Globus pallidus (tissue), 1 donor: Measurements from ENCODE around the gene FOXO1.

Experiments used
- DNase-seq: peaks from one replicate; pipeline ENCODE4 v3.0.0-alpha.2; 2015; ENCODE audit warnings: low spot score

Gene FOXO1

DNA sequence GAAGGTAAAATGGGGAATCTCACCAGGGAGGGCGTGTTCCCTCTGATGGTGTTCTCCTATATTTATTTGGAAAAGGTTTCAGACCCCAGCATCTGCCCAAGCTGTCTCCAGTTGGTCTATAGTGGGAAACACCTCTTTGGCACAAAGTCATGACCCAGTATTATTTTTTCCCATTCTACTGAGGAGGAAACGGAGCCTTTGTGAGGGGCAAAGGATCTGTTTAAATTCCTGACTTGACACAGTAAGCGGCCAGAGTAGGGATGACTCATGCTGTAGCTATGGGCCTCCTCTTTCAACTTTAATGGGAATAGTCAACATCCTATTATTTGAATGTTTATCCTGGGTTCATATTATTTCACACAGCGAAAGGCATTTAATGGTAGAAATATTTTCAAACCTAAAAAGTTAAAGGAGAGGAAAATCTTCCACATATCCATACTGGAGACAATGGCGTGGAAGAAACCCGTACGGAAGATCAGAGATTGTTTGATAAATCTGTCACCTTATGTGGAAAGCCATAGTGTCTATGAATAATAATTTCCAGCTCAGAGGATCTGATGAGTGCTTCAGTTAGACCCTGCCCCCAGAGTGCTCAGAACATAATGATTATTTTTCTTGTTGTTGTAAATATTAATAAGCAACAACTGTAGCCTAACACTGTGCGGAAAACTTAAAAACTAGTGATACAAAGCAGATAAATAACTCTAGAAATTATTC is 126.0 kb downstream of the FOXO1 start:
- no peak for DNase-seq

DNA sequence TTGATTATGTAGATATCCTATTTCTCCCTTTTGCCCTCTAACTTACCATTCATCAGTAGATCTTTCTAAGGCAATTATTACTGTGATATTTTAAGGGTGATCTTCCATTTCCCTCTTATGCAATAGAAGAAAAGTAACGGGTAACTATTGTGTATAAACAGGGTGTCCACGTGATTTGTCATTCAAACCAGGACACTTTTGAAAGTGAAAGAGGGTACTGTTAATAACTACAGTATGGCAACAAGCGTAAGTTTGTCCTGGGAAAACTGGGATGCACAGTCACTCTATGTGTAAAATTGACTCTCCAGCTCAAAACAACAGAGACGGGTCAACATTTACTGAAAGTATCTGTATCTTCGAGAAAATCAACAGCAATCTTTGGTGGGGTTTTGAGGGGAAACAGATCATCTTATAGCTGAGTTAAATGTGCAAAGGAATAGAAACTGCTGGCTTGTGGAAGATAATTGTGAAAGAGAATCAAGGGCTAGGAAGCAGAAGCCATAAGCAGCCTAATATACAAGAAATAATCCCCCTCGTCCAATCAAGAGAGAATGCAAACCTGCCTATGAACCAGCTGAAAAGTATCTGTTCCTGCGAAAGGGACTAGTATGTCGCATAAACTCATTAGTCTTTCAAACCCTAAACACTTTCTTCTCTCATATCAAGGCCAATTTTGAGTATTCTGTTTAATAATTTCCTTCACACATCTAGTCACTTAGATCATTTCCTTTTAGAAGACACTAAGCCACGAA is 126.7 kb downstream of the FOXO1 start:
- no peak for DNase-seq

DNA sequence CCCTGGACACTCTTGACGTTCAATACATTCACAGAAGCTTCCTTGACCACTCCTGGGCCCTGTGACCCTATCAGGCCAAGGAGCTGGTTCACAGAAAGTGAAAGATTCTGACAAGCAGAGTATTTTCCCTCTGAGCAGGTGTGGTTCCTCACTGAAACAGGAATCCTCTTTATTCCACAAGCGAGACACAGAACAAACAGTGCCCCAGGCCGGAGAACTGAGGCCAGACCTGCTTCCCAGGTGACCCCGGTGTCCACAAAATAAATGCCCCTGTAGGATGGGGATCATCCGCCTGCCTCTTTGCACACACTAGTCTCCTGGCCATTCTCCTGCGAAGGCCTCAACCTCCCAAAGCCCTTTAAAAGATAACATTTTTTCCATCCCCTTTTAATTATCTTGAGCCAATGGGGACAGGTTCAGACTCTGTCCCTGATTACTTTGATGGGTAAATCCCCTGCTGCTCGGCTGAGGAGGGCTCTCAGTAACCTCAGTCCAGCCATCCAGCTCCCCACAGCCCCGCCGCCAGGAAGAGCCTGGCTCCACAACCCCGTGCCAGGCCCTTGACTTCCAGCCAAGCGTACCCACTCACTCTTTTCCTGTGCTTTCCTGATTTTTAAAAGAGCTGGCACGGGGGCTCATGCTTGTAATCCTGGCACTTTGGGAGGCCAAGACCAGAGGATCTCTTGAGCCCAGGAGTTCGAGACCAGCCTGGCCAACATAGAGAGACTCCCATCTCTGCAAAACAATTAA is 129.1 kb downstream of the FOXO1 start:
- no peak for DNase-seq

DNA sequence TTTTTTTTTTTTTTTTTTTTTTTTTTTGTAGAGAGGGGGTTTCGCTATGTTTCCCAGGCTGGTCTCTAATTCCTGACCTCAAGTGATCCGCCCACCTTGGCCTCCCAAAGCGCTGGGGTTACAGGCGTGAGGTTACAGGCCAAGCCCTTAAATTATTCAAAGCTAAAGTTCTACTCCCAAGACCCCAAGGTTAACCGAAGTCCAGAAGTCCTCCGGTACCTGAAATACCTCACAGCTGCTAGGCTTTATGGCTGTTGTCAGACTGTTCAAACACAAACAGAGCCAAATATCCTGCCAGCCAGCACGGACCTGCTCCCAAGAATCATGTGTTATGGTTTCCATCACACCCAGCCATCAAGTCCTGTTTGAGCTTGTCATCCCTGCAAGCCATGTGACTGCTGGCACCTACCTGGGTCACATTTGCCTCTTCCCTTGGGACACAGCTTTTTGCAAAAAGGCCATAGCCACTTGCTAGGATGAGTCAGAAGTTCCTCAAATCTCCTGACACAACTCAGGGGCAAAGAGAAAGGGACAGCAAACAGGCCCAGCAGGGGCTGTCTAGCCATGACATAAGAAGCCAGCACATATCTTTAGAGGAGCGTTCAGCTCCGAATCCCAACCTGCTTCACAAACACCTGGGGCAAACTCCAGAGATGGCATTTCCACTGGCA is 129.9 kb downstream of the FOXO1 start:
- no peak for DNase-seq

DNA sequence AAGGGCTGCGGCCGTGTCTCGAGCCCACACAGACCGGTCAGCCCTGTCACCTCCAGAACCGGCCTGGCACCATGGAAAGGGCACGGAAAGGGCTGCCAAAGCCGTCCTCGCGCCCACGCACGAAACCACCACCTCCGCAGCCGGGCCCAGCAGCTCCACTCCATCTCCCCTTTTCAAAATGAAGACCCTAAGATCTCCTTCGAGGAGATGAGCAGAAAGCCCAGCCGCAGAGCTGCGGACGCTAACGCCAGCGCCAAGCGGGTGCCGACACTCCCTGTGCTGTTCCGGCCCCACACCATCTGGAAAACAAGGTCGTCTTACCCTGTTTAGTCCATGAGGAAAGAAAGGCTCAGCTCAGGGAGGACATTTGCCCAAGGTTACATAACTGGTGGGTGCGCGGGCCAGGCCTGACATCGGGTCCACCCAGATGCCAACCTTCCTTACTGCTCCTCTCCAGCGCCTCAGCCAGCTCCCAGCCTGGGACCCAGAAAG is 131.1 kb downstream of the FOXO1 start:
- no peak for DNase-seq

DNA sequence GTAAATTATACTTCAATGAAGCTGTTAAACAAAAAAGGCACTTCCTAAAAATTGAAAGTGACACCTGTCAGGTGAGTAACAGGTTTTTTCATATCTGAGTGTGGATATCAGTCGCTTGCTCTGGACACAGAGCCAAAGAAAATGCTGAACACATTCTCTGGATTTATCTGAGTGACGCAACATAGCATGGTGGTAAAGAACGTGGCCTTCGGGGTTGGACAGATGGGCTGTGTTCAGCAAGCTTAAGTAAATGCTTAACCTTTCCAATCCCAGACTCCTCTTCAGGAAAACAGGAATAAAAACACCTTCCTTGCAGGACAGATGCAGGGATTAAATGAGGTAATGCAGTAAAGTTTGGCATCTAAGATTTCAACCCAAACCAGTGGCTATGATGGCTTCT is 132.0 kb downstream of the FOXO1 start:
- DNase-seq: no peak

DNA sequence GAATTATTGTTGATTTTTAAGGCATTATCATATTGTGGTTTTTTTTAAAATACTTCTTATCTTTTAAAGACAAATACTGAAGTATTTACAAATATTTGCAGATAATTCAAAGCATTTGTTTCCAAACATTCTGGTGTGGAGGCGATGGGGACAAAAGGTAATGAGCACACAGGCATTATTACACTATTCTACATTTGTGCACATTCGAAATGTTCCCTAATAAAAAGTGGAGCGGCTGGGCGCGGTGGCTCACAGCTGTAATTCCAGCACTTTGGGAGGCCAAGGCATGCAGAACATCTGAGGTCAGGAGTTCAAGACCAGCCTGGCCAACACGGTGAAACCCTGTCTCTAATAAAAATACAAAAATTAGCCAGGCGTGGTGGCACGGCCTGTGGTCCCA is 133.4 kb downstream of the FOXO1 start:
- DNase-seq: no peak

DNA sequence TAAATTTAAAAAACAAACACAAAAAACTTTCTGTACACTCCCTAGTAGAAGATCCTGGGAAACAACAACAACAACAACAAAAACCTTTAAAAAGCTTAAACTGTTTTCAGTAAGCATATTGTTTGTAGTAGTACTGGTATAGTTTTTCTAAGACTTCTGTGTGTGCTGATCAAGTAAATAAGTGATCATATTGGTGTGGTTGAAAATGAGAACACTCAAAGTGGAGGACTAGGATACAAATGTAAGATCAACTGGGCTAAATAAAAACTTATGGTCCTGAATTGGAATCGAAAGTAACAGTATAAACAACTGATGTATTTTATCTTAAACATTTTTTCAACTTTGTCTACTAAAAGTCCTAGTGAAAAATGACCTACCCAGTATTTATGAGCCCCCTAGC is 135.5 kb downstream of the FOXO1 start:
- no peak for DNase-seq

DNA sequence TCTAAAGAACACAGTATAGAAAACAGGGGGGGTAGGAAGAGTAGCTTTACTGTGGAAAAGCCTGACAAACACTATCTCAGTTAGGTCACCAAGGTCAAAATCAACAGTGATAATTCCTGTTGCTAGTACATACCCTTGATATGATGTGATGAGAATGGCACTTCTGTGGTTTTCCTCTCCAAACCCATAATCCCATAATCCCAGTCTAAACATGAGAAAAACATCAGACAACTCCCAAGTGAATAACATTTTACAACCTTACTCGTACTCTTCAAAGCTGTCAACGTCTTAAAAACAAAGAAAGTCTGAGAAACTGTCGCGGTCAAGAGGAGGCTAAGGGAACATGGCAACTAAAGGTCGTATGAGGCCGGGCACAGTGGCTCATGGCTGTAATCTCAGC is 137.6 kb downstream of the FOXO1 start:
- DNase-seq: no peak

DNA sequence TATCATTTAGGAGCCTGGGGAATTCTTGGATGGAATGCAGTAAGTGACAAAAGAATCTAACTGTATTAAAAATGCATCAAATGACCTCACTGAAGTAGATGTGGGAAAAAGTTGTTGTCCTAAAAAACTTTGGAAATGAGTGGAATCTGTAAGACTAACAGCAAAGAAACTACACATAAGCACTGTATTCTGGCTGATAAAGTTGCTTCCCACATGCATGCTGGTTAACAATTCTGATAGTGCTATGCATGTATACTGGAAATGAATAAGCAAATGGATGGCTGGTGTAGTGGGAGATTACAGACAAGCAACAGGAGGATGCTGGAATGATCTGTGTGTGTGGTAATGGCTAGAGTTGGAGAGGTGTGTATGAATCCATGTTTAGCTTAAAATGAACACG is 138.5 kb downstream of the FOXO1 start:
- no peak for DNase-seq

DNA sequence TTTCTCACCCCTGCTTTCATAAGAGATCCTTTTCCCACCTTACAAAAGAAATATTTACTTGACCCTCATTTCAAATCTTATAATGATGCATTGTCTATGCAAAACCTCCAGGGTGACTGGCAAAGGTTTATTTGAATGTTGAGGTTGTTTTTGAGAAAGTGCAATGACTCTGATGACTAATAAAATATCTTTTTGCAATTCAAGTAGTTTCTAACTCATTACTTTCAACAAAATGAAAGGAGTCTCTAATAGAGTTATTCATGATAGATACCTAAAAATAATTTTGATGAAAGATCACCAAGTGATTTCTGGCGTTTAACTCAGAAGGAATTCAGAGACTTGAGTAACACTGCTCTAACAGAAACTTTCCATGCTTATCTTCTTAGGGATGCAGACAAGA is 144.2 kb downstream of the FOXO1 start:
- no peak for DNase-seq

DNA sequence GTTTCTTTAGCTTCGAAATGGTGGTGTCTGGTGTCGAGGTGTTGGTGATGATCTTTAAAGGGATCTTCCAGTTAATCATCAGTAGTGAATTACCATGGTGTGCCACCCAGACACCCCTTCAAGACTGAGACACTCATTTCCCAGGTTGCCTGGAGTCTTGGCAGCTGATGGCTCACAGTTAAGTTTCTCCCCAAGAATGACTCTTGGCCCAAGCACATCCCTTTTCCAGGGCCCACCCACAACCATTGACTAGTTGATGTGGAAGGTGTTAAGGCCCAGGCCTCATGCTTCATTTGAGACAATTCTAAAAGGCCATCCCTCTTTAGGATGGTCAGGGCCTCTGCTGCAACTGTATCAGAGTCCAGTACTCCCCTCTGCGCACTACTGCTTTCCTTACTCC is 145.5 kb downstream of the FOXO1 start:
- no peak for DNase-seq

DNA sequence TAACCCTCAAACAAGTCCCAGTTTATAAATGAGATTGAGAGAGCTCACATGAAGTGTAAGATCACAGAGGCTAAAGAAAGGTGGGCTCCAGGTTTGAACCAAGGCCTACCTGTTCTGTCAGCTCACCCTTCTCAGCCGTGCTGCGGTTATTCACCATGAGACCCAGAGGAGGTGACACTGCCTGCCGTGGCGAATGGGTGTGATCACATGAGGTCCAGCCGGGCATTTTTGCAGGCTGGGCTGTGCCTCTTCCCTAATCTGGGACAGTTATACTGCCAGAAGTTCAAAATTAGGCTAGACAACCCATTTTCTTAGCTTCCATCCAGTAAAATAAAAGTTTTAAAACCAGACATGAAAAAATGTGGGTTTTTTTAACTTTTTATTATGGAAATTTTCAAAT is 146.8 kb downstream of the FOXO1 start:
- no peak for DNase-seq

DNA sequence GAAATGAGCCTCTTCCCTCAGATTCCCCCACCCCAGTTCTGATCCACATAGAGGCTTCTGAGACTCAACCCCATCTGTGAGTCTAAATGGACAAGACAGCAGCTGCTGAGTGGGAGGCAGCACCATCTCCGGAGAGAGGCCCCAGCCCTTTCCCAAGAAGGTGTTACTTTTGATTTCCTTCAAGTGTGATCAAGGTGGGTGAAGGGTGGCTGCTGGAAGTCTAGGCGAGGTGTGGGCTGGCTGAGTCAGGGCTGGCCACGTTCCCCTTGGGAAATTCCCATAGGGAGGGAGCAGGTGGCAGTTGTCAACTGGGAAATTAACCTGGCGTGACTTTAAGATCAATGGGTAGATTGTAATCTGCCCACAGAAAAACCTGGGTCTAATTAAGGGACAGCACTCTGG is 148.0 kb downstream of the FOXO1 start:
- DNase-seq: no peak

DNA sequence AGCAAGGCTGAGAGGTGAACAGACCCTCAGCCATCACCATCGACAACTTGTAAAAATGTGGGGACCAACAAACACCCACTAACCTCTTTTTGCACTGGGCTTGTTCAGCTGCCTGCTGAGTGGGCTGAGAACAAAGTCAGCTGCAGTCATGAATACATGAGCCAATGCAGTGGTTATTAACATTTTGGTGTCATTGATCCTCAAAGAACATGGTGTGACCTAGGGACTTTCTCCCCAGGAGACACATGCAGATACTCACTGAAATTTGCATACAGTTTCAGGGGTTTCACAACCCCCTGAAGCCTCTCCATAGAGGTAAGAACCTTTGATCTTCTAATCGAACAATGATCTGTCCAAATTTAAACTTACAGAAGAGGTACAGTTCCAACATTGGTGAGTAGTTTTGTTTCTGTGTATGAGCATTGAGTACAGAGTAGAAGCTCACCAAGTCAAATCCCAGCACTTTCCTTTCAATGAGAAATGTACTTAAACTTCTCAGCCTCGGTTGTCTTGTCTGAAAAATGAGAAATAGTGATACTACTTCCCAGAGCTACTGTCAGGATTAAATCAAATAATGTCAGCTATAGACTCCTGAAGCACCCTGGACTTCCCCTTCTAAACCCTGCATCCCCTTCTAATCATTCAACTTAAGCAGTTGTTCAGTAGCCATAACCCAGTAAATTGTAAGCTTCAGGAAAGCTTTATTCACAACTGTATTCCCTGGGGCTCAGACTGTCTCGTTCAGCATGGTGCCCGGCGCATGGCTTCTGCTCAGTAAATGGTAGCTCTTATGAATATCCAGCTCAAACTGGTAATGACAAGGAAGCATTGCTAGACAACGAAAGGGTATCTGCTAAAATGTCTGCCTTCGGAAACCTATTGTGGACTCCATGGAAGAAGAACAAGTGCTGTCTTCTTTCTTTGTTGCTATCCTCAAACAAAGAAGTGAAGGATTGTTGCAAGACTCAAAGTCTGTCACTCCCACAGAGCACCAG is 148.7 kb downstream of the FOXO1 start:
- DNase-seq: no peak

DNA sequence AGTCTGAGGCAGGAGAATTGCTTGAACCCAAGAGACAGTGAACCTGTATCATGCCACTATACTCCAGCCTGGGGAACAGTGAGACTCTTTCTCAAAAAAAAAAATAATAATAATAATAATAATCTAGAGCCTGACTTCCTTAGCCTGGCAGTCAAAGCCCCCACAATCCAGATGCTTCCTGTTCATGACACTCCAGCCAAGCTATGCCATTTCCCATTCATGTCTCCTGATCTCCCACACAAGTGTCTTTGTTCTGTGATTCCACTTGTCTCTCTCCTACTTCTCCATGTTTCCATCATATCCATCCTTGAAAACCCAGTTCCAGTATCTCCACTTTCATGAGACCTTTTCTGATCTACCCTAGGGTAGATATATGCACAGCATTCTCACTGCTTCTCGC is 150.7 kb downstream of the FOXO1 start:
- DNase-seq: no peak

DNA sequence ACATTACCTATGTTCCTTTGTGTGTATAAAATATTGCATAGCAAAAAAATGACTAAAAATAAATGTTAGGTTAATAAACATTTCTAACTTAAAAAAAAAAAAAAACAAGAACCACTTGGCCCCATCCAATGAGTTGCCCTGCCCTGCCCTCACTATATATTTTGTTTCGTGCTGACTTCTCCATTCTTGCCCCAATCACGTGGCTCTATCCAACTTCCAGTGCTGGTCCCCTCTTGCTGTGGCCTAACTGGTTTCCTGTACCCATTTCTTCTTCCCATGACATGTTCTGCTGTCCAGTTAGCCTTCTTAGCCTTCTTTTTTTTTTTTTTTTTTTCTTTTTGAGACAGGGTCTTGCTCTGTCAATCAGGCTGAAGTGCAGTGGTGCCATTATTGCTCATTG is 151.6 kb downstream of the FOXO1 start:
- no peak for DNase-seq

DNA sequence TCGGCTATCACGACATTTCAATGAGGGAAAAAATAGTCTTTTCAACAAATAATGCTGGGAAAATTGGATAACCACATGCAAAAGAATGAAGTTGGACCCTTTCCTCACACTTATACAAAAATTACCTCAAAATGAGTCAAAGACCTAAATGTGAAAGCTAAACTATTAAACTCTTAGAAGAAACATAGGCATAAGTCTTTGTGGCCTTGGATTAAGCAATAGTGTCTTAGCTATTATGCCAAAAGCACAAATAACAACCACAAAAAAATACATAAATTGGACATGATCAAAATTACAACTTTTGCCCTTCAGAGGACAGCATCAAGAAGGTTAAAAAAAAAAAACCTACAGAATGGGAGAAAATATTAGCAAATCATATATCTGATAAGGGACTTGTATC is 156.6 kb downstream of the FOXO1 start:
- no peak for DNase-seq

DNA sequence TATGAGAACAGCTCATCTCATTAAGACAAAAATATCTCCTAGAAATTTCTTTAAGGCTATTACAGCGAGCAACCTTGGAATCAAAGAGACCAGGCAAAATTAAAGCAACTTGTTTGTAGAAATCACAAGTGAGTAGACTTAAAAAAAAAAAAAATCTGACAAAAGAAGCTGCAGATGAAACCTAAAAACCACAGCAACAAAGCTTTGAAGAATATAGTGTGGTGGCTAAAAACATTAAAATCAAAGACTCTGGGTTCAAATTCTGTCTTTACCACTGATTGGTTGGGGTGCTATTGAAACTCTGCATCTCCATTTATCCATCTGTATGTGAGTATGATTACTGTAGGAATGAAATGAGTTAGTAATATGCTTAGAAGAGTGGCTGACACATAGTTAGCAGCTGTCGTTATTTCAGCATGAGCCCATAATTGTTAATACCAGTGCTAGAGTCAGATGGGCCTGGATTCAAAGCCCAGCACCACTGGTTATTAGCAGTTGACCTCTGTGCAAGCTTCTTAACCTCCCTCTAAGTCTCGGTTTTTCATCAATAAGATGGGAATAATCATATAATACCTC is 157.6 kb downstream of the FOXO1 start:
- no peak for DNase-seq

DNA sequence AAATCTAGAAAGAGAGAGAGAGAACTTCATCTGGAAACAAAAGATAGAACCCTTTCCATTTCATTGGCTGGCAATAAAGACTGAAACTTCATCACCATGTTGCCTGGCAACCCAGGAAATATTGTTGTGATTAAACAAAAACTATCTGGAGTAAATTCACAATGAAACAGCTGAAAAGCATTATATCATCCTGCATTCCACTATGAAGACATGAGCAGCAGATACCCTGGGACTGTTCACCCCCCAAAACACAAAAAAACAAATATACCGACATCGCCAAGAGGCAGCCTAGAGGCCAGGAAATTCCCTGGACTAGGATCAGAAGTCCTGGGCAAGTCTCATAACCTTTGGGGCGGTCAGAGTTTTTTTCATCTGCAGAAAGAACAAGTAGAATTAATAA is 158.3 kb downstream of the FOXO1 start:
- DNase-seq: no peak
